Neuronal stem cell (in vitro differentiated cells): ENCODE results near the gene FSCN2. TPM values are rescaled to one million over a fixed set of nuclear protein-coding genes. Genes with fewer than 3 reads are reported as not detected.
"Not testable (repeated sequence)": the region's sequence is repeated elsewhere in the genome, so short reads cannot be mapped to it uniquely, and the experiment has no call there.

Experiments
- DNase-seq: peaks from one replicate; pipeline ENCODE4 v3.0.0-alpha.2; 2013; ENCODE audit warnings: low spot score
- H2AFZ ChIP-seq: one replicate; pipeline ENCODE4 v1.6.1; 2013; ENCODE audit warnings: mild to moderate bottlenecking, low read length, inconsistent platforms
- H2AK5ac ChIP-seq: 2 replicates; pipeline ENCODE4 v1.6.1; 2013; ENCODE audit warnings: low read depth, mild to moderate bottlenecking, inconsistent platforms, low read length, moderate library complexity, mixed read lengths
- H2BK120ac ChIP-seq: 2 replicates; pipeline ENCODE4 v1.6.1; 2013; ENCODE audit warnings: low read depth, mild to moderate bottlenecking, inconsistent platforms, low read length, moderate library complexity, mixed read lengths
- H2BK12ac ChIP-seq: one replicate; pipeline ENCODE4 v1.6.1; 2013; ENCODE audit warnings: low read length, inconsistent platforms
- H2BK15ac ChIP-seq: 2 replicates; pipeline ENCODE4 v1.6.1; 2013; ENCODE audit warnings: mild to moderate bottlenecking, low read length, inconsistent platforms, mixed read lengths
- H2BK5ac ChIP-seq: one replicate; pipeline ENCODE4 v1.6.1; 2013; ENCODE audit warnings: inconsistent platforms, mild to moderate bottlenecking, low read length, moderate library complexity
- H3K14ac ChIP-seq: one replicate; pipeline ENCODE4 v1.6.1; 2013; ENCODE audit warnings: low read length, inconsistent platforms
- H3K18ac ChIP-seq: 2 replicates; pipeline ENCODE4 v1.6.1; 2013; ENCODE audit warnings: low read length, inconsistent platforms
- H3K23ac ChIP-seq: 2 replicates; pipeline ENCODE4 v1.6.1; 2013; ENCODE audit warnings: low read depth, mild to moderate bottlenecking, mixed read lengths, low read length, inconsistent platforms; ENCODE audit not compliant: poor library complexity
- H3K27ac ChIP-seq: replicated peaks from 3 replicates; pipeline ENCODE4 v1.5.1; 2013; ENCODE audit warnings: low read length, inconsistent platforms
- H3K27me3 ChIP-seq, 3 experiments: 2 replicates each; pipeline ENCODE4 v1.6.1; 2013; ENCODE audit warnings: low read length in 3 of 3, mild to moderate bottlenecking in 2 of 3, inconsistent platforms in 1 of 3, low read depth in 1 of 3, mixed read lengths in 1 of 3, moderate library complexity in 1 of 3; ENCODE audit not compliant: control insufficient read depth in 3 of 3, insufficient read depth in 3 of 3
- H3K36me3 ChIP-seq, 2 donors: replicated peaks in 1 of 2; 2 replicates each; pipeline ENCODE4 v1.6.1; 2013; ENCODE audit warnings: low read length in 2 of 2; ENCODE audit not compliant: control insufficient read depth in 2 of 2, insufficient read depth in 2 of 2
- H3K4ac ChIP-seq: 2 replicates; pipeline ENCODE4 v1.6.1; 2013; ENCODE audit warnings: inconsistent platforms, mild to moderate bottlenecking, low read length, moderate library complexity
- H3K4me1 ChIP-seq, 2 donors: 1 replicate in 1 of 2; 2 replicates in 1 of 2; pipeline ENCODE4 v1.6.1; 2013; ENCODE audit warnings: low read length in 2 of 2, low read depth in 1 of 2; ENCODE audit not compliant: control insufficient read depth in 2 of 2, insufficient read depth in 1 of 2
- H3K4me2 ChIP-seq: one replicate; pipeline ENCODE4 v1.6.1; 2013; ENCODE audit warnings: mild to moderate bottlenecking, low read length, inconsistent platforms; ENCODE audit not compliant: insufficient read depth, poor library complexity, severe bottlenecking
- H3K4me3 ChIP-seq, 2 donors: 2 replicates each; pipeline ENCODE4 v1.5.1; 2013; ENCODE audit warnings: low read length in 2 of 2, mild to moderate bottlenecking in 2 of 2, inconsistent platforms in 1 of 2, moderate library complexity in 1 of 2
- H3K79me1 ChIP-seq: one replicate; pipeline ENCODE4 v1.6.1; 2013; ENCODE audit warnings: low read depth, mild to moderate bottlenecking, inconsistent platforms, low read length, moderate library complexity
- H3K9ac ChIP-seq: one replicate; pipeline ENCODE4 v1.6.1; 2013; ENCODE audit warnings: mild to moderate bottlenecking, low read depth, low read length, inconsistent platforms; ENCODE audit not compliant: poor library complexity
- H3K9me3 ChIP-seq, 2 donors: replicated peaks in 1 of 2; 2 replicates each; pipeline versions ENCODE3 to v1.6.1; 2013; ENCODE audit warnings: low read length in 2 of 2, mild to moderate bottlenecking in 2 of 2, inconsistent platforms in 1 of 2, low read depth in 1 of 2, mixed read lengths in 1 of 2, moderate library complexity in 1 of 2; ENCODE audit not compliant: control insufficient read depth in 2 of 2, insufficient read depth in 1 of 2
- H4K8ac ChIP-seq: one replicate; pipeline ENCODE4 v1.6.1; 2013; ENCODE audit warnings: low read depth, mild to moderate bottlenecking, inconsistent platforms, low read length, moderate library complexity
- H4K91ac ChIP-seq: one replicate; pipeline ENCODE4 v1.6.1; 2013; ENCODE audit warnings: low read length, low read depth, mild to moderate bottlenecking, inconsistent platforms; ENCODE audit not compliant: poor library complexity
- WGBS, 2 donors: extraction: QIAGEN DNeasy Blood & Tissue Kit; methylation state at CpG; one replicate each; pipeline ENCODE4 v1.1.7; 2013; ENCODE audit warnings: missing lambda C conversion rate in 2 of 2, mixed read lengths in 1 of 2; ENCODE audit not compliant: insufficient read length in 2 of 2, insufficient replicate concordance in 1 of 2; ENCODE audit errors: extremely low coverage in 2 of 2; 5-methylcytosine and 5-hydroxymethylcytosine counted together
- small RNA-seq: library from polyadenylated mRNA; stranded (forward); fragments of <200 nt; extraction: miRNeasy Mini kit (QIAGEN cat#:217004); gene quantifications from one replicate; pipeline ENCODE3, GENCODE V24; 2013; ENCODE audit not compliant: insufficient read depth

FSCN2 gene

DNA sequence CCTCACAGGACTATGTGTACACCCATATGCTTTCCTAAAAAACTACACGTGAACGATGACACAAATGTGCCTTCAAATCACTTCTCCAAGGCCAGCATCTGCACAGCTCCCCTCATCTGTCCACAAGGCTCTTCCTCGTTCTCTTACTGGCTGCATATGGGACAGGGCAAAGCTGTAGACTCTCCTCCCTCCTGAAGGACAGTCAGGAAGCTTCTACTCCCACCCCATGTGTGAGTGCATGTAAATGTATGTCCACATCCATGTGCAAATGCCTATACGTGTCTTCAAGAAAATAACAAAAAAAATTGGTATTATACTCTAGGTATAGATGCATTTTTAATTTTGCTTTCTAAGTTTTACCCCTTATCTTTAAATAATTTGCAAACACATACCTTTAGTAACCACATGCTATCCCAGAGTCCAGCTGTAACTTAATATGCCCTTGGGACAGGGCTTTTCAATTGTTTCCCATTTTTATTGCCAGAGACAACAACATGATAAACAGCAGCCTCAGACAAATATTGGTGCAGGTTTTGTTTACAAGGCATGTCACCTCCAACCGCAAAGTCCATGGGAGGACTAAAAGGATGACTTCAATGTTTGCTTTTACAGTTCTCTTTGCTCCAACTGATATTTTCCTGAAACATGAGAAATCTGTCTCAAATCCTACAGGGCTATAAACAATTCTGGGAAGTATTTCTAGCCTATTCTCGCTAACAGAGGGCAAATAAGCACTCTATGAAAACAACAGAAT is 55.6 kb downstream of the FSCN2 start:
- Histone ChIP-seq H4K91ac (no peak overlapping the region), H3K4me3 (no peak overlapping the region), H2BK5ac (no peak overlapping the region), H3K9ac (no peak overlapping the region), H3K23ac (no peak overlapping the region), H3K36me3 (peaks cover 31 to 91% of the 10 kb centered on the region in 2 donors), H3K27me3 (no peaks in the 10 kb centered on the region), H2BK120ac (no peak overlapping the region), H3K14ac (no peak overlapping the region), H2BK12ac (no peak overlapping the region), H3K18ac (no peak overlapping the region), H3K9me3 (no peaks in the 10 kb centered on the region), H3K4me2 (no peak overlapping the region), H3K79me1 (peaks cover 3% of the 10 kb centered on the region), H2BK15ac (no peak overlapping the region), H2AK5ac (no peak overlapping the region), H3K27ac (no peak overlapping the region), H4K8ac (no peak overlapping the region), H3K4me1 (no peaks in the 10 kb centered on the region), H2AFZ (no peak overlapping the region), H3K4ac (no peak overlapping the region)
- WGBS, 2 donors: no CpG with 5 or more reads among the region's 6 CpGs
- DNase-seq: no peak

DNA sequence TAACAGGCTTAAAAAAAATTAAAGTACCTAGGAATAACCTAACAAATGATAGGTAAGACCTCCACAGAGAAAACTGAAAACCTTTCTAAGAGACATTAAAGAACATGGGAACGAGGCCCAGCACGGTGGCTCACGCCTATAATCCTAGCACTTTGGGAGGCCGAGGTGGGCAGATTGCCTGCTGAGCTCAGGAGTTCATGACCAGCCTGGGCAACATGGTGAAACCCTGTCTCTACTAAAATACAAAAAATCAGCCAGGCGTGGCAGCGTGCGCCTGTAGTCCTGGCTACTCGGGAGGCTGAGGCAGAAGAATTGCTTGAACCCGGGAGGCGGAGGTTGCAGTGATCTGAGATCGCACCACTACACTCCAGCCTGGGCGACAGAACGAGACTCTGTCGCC is 56.6 kb downstream of the FSCN2 start:
- H2BK5ac ChIP-seq, H3K4me2 ChIP-seq, H2BK15ac ChIP-seq, H2BK120ac ChIP-seq, H4K91ac ChIP-seq, H3K9ac ChIP-seq, H3K9me3 ChIP-seq, H3K27me3 ChIP-seq, H2AFZ ChIP-seq, H3K4ac ChIP-seq, H3K23ac ChIP-seq, DNase-seq, H2BK12ac ChIP-seq, H3K79me1 ChIP-seq, H3K18ac ChIP-seq, H2AK5ac ChIP-seq, H3K27ac ChIP-seq, H3K4me3 ChIP-seq, H3K4me1 ChIP-seq, H3K14ac ChIP-seq, H4K8ac ChIP-seq: not testable (repeated sequence)
- no CpG with 5 or more reads among the region's 14 CpGs for WGBS, 2 donors
- peaks cover 34 to 91% of the 10 kb centered on the region in 2 donors for H3K36me3 ChIP-seq

DNA sequence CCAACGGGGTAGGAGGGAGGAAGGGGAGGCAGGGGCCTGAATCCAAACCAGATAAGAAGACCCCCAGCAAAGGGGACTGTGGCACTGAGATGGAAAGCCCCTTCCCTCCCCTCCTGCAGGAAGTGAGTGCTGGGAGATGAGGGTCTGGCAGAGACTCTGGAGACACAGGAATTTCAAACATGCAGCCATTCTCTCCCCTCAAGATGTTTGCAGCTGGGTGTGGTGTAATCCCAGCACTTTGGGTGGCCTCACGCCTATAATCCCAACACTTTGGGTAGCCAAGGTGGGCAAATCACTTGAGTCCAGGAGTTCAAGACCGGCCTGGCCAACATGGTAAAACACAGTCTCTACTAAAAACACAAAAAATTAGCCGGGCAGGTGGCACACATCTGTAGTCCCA is 57.9 kb downstream of the FSCN2 start:
- Histone ChIP-seq H3K4me2 (no peak overlapping the region), H2BK5ac (no peak overlapping the region), H4K91ac (no peak overlapping the region), H3K79me1 (peaks cover 3% of the 10 kb centered on the region), H2BK12ac (no peak overlapping the region), H3K27me3 (no peaks in the 10 kb centered on the region), H2BK120ac (no peak overlapping the region), H3K36me3 (peaks cover 40 to 93% of the 10 kb centered on the region in 2 donors), H3K9me3 (no peaks in the 10 kb centered on the region), H4K8ac (no peak overlapping the region), H3K4me1 (no peaks in the 10 kb centered on the region), H3K18ac (no peak overlapping the region), H2BK15ac (no peak overlapping the region), H3K4ac (no peak overlapping the region), H3K23ac (no peak overlapping the region), H3K4me3 (no peak overlapping the region), H3K14ac (no peak overlapping the region), H2AFZ (no peak overlapping the region), H3K27ac (no peak overlapping the region), H2AK5ac (no peak overlapping the region), H3K9ac (no peak overlapping the region)
- no peak for DNase-seq
- no CpG with 5 or more reads among the region's 4 CpGs for WGBS, 2 donors

Small RNA genes lying within 50 kb of the gene (small RNA-seq; reads per million reads assigned to genes)
- not detected for gene RF00019
